ENCODE measurements around the gene BCL6B. TPM values are rescaled to one million over a fixed set of nuclear protein-coding genes. Genes with fewer than 3 reads are reported as not detected.

The BCL6B gene
- total RNA-seq, 1 experiment from 2014 or later: 11.4 TPM

GRCh38 chr17:7072406-7072805 is 49.6 kb downstream of the BCL6B start (continued):
- TF ChIP-seq, protein P1, sequence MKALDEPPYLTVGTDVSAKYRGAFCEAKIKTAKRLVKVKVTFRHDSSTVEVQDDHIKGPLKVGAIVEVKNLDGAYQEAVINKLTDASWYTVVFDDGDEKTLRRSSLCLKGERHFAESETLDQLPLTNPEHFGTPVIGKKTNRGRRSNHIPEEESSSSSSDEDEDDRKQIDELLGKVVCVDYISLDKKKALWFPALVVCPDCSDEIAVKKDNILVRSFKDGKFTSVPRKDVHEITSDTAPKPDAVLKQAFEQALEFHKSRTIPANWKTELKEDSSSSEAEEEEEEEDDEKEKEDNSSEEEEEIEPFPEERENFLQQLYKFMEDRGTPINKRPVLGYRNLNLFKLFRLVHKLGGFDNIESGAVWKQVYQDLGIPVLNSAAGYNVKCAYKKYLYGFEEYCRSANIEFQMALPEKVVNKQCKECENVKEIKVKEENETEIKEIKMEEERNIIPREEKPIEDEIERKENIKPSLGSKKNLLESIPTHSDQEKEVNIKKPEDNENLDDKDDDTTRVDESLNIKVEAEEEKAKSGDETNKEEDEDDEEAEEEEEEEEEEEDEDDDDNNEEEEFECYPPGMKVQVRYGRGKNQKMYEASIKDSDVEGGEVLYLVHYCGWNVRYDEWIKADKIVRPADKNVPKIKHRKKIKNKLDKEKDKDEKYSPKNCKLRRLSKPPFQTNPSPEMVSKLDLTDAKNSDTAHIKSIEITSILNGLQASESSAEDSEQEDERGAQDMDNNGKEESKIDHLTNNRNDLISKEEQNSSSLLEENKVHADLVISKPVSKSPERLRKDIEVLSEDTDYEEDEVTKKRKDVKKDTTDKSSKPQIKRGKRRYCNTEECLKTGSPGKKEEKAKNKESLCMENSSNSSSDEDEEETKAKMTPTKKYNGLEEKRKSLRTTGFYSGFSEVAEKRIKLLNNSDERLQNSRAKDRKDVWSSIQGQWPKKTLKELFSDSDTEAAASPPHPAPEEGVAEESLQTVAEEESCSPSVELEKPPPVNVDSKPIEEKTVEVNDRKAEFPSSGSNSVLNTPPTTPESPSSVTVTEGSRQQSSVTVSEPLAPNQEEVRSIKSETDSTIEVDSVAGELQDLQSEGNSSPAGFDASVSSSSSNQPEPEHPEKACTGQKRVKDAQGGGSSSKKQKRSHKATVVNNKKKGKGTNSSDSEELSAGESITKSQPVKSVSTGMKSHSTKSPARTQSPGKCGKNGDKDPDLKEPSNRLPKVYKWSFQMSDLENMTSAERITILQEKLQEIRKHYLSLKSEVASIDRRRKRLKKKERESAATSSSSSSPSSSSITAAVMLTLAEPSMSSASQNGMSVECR (CRISPR knock-in tag; IDR thresholded peaks at IDR 0.05; ENCODE audit: borderline replicate concordance): no peak
- TF ChIP-seq ESRRA (CRISPR knock-in tag; IDR thresholded peaks at IDR 0.05; ENCODE audit: borderline replicate concordance) (no peak), FOXP4 (CRISPR knock-in tag; IDR thresholded peaks at IDR 0.05) (no peak), ZNF219 (CRISPR knock-in tag; IDR thresholded peaks at IDR 0.05; ENCODE audit: borderline replicate concordance) (no peak), FOXJ3 (CRISPR knock-in tag; IDR thresholded peaks at IDR 0.05; ENCODE audit: borderline replicate concordance) (no peak), ZNF671 (CRISPR knock-in tag; IDR thresholded peaks at IDR 0.05) (no peak), ZBTB21 (CRISPR knock-in tag; IDR thresholded peaks at IDR 0.05; ENCODE audit: borderline replicate concordance) (no peak), ATF1 (CRISPR knock-in tag; IDR thresholded peaks at IDR 0.05) (no peak), TCF7 (CRISPR knock-in tag; IDR thresholded peaks at IDR 0.05; ENCODE audit: low read depth) (no peak), HMGXB4 (CRISPR knock-in tag; IDR thresholded peaks at IDR 0.05) (no peak), PRDM15 (CRISPR knock-in tag; IDR thresholded peaks at IDR 0.05) (no peak), CDX4 (CRISPR knock-in tag; IDR thresholded peaks at IDR 0.05; ENCODE audit: borderline replicate concordance) (no peak)

DNA sequence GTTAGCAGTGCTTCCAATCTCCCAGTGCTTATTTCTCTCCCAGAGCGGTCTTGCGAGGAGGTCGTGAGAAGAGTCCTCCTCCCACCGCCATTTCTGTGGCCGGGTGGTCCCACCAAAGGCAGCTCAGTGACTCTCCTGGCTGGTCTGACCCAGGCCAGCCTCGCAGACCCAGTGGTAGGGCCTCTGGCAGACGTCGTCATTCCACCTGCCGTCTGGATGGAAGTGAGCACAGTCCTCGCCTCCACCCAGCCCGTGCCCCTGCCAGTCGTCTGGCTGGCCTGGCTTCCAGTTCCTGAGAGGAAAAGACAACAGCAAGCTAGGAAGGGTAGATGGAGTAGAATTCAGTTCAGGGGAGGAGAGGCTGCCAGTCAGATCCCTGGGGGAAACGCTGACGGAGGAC is 52.1 kb downstream of the BCL6B start:
- no peak for DNase-seq (ENCODE audit: low spot score)
- CTCF ChIA-PET: interaction anchor here (0.9 kb wide), 1 partner anchor 90 kb away, joined by 3 read pairs; no protein-coding TSS in a partner anchor
- Mint-ChIP-seq H3K9me3 (0 out of 2 replicates have a peak, but pooled peaks cover 6% of the 10 kb centered on the region), H3K4me1 (no peaks in the 10 kb centered on the region), H3K4me3 (no peak overlapping the region), H3K27ac (no peak overlapping the region), H3K36me3 (no peaks in the 10 kb centered on the region), H3K27me3 (ENCODE audit: low read depth) (peaks cover 18% of the 10 kb centered on the region)
- no peak for ATAC-seq
- POLR2A ChIA-PET: no interaction called here
- TF ChIP-seq SMAD4 (CRISPR knock-in tag; IDR thresholded peaks at IDR 0.05): no peak
- TF ChIP-seq, protein P1 (CRISPR knock-in tag; IDR thresholded peaks at IDR 0.05; ENCODE audit: borderline replicate concordance): no peak
- no peak for TF ChIP-seq ATF3 (CRISPR knock-in tag; conservative IDR thresholded peaks at IDR 0.05)
- no peak for TF ChIP-seq FOXJ3 (CRISPR knock-in tag; IDR thresholded peaks at IDR 0.05; ENCODE audit: borderline replicate concordance)
- TF ChIP-seq, protein P2, sequence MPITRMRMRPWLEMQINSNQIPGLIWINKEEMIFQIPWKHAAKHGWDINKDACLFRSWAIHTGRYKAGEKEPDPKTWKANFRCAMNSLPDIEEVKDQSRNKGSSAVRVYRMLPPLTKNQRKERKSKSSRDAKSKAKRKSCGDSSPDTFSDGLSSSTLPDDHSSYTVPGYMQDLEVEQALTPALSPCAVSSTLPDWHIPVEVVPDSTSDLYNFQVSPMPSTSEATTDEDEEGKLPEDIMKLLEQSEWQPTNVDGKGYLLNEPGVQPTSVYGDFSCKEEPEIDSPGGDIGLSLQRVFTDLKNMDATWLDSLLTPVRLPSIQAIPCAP (CRISPR knock-in tag; IDR thresholded peaks at IDR 0.05): no peak
- no peak for TF ChIP-seq TEAD4 (CRISPR knock-in tag; IDR thresholded peaks at IDR 0.05)
- no peak for TF ChIP-seq HMGA2 (CRISPR knock-in tag; IDR thresholded peaks at IDR 0.05)
- no peak for TF ChIP-seq ETV6 (CRISPR knock-in tag; IDR thresholded peaks at IDR 0.05)

Measured in WTC11 (cell line).